Measurements from ENCODE around the gene NTM.
A peak's percentile ranks its signal among the peaks of the same experiment; 100 is the strongest.

Gene NTM

DNA sequence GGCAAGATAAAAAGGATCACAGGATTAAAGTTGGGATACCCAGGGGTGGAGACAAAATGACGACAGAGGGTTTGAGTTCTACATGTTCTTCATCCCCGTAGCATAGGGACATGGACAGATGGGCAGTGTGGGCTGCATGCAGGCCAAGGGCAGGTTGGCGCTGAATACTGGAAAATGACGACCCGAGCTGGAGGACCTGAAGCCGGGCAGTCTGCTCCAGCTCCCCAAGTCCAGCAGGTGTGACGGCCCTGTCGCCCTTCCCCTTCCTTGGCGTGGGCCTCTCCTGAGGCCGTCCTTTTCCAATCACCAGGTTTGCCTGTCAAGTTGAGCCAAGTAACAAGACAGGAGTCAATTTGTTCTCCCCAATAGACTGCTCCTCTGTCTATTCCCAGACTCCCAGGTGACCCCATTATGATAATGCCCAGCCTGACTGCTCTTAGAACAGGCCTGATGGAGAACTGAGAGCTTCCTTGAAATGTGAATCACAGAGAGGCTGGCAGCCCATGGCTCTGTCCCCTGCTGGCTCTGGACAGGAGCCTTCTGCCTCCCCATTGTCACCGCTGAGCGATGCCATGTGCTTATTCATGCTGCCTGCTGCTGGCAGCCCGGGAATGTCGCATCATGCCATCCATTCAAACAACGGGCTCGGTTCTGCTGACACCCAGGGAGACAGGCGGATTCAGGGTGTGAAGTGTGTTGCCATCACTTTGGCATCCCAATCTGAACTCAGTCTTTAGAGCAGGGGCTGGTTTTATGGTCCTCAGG, 392.1 kb downstream of the NTM start:
- H3K4me3 Mint-ChIP-seq, result no peak overlapping the region
- H3K27ac Mint-ChIP-seq, result no peak overlapping the region
- no peaks in the 10 kb centered on the region for H3K36me3 Mint-ChIP-seq
- no peaks in the 10 kb centered on the region for H3K4me1 Mint-ChIP-seq
- ATAC-seq (no peak), DNase-seq (ENCODE audit: low spot score in 2 of 2) (no peak)
- H3K9me3 Mint-ChIP-seq, result peaks cover 5% of the 10 kb centered on the region

DNA sequence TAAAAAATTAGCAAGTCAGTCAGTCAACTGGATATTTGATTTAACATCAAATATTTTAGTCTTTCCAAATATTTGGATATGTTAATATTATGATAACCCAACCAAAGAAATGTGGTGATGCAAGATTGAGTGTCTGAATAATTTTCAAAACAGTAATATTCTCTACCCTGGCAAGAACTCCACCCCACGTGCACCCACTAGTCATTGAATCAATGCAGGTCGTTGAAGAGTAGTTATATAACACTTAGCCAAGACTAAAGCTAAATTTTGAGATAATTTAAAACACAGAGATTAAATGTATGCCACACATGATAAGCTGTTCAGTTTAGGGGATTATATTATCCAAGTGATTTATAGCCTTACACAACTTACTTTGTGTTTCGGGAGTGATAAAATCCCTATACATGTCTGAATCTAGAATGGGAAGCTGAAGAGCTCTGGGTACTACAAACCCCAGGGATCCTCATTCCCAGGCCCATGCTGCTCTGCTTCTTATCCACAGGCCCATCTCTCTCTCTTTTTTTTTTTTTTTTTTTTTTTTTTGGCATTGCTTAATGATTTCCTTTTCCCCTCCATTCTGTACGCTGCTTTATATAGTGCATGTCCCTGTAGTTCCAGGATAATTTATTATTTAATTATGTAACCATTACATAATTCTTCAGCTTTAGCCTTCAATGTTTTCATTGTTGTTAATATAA, 392.9 kb downstream of the NTM start:
- no peak for DNase-seq (ENCODE audit: low spot score in 2 of 2)
- Mint-ChIP-seq H3K9me3 (peaks cover 5% of the 10 kb centered on the region), H3K36me3 (no peaks in the 10 kb centered on the region), H3K4me1 (no peaks in the 10 kb centered on the region), H3K4me3 (no peak overlapping the region), H3K27ac (no peak overlapping the region)
- no peak for ATAC-seq

DNA sequence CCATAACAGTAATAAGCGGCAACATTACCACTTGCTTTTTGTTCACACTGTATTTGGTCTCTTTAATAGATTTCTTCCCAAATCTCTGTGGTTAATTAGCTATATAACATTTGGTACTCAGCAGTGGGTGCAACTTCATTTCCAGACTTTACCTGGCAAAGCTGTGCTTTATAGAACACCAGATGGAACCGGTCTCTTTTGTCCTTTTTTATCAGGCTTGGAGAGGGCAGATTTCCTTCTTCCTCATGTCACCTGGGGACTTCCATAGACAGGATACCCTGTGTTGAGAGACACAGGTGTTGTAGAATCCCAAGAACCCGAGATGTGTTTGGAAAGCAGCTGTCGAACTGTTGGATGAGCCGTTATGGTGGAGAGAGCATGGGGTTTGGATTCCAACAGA, 393.7 kb downstream of the NTM start:
- DNase-seq (ENCODE audit: low spot score in 2 of 2), result no peak
- Mint-ChIP-seq H3K36me3 (no peaks in the 10 kb centered on the region), H3K4me3 (no peak overlapping the region), H3K27ac (no peak overlapping the region), H3K4me1 (no peaks in the 10 kb centered on the region), H3K9me3 (peaks cover 5% of the 10 kb centered on the region)
- ATAC-seq, result no peak

DNA sequence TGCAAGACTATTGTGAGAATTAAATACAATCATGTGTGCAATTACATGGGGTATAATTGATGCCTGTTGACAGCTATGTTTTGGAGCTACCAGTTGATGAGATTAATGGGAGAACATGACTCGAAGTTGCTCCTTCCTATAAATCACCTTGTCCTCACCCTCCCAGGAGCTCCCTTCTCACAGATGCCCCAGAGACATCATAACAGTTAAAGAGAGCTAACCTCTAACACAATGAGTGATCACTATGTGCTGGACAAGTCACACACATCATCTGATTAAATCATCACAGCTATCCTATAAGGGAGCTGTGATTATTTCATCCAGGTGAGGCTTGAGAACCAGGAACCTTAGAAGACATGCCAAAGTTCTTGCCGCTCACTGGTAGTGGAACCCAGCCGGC, 394.2 kb downstream of the NTM start:
- H3K36me3 Mint-ChIP-seq, result no peaks in the 10 kb centered on the region
- DNase-seq (ENCODE audit: low spot score in 2 of 2) (no peak), ATAC-seq (no peak)
- no peak overlapping the region for H3K27ac Mint-ChIP-seq
- H3K4me1 Mint-ChIP-seq, result no peaks in the 10 kb centered on the region
- no peak overlapping the region for H3K4me3 Mint-ChIP-seq
- H3K9me3 Mint-ChIP-seq, result peaks cover 5% of the 10 kb centered on the region

DNA sequence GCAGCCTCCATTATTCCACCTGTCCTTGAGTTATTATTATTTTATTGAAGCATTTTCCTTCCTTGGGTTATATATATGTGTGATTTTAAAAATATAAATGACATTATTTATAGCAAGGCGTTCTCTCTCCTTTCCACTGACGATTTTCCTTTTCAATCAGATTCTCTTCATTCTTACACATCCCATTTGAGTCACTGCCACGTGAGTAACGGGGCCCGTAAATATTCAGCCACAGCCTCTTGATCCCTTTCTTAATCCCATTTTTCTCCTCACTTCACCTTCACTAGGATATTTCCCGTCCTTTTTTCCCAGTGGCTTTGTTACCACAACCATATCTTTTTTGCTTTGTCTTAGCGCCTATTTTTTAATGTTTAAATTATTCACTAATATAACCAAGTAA, 396.2 kb downstream of the NTM start:
- no peak overlapping the region for H3K4me3 Mint-ChIP-seq
- no peak for DNase-seq (ENCODE audit: low spot score in 2 of 2)
- H3K4me1 Mint-ChIP-seq, result no peaks in the 10 kb centered on the region
- peaks cover 8% of the 10 kb centered on the region for H3K9me3 Mint-ChIP-seq
- no peak overlapping the region for H3K27ac Mint-ChIP-seq
- ATAC-seq, result no peak
- H3K36me3 Mint-ChIP-seq, result no peaks in the 10 kb centered on the region

DNA sequence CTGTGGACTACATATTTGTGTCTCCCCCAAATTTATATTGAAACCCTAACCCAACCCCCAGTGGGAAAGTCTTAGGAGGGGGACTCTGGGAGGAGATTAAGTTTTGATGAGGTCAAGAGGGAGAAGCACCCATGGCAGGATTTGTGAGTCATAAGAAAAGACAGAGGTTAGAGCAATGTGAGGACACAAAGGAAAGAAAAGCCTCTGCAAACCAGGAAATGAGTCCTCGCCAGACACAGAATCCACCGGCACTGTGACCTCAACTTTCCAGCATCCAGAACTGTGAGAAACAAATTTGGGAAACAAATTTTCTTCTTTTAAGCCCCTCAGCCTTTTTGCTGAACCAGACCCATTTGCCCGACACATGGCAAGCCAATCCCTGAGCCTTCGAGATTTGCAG, 397.0 kb downstream of the NTM start:
- no peak overlapping the region for H3K4me3 Mint-ChIP-seq
- H3K9me3 Mint-ChIP-seq, result peaks cover 8% of the 10 kb centered on the region
- H3K27ac Mint-ChIP-seq, result no peak overlapping the region
- no peaks in the 10 kb centered on the region for H3K36me3 Mint-ChIP-seq
- no peak for DNase-seq (ENCODE audit: low spot score in 2 of 2)
- no peak for ATAC-seq
- H3K4me1 Mint-ChIP-seq, result no peaks in the 10 kb centered on the region

DNA sequence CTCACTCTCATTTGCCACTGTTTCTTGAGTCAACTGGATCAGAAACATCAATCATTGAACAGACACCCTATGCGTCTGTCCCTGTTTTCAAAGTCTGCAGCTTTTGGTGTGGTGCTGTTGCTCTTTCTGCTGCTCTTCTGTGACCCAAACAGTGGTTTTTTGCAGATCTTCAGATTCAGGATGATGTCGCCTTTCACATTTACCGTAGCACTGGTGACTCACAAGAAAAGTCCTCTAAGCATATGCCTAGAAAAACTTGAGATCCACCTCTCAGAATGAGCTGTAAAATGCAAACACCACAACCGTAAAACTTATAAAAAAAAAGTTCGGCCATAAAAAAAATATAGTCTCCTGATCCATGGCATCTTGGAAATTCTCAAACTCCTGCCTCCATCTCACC, 400.4 kb downstream of the NTM start:
- ATAC-seq (no peak), DNase-seq (ENCODE audit: low spot score in 2 of 2) (no peak)
- Mint-ChIP-seq H3K27ac (no peak overlapping the region), H3K4me1 (no peaks in the 10 kb centered on the region), H3K4me3 (no peak overlapping the region), H3K36me3 (no peaks in the 10 kb centered on the region), H3K9me3 (peaks cover 6% of the 10 kb centered on the region)

DNA sequence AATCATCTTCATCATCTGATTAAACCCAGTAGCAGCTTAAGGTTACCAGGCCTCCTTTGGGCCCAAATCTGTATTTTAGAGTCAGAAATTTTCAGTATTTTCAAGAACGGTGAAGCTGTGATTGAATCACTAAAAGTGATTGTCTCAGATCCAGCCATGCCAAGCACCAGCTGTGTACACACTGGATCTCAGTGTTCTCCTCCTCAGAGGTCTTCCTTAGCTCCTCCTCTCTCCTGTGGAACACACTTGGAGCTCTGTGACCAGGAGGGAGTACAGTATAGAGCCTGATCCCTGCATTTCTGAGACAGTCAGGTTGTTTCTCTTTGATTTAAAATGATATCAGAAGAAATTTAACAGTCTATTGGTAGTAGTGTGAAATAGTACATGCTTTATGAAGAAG, 401.1 kb downstream of the NTM start:
- no peak overlapping the region for H3K27ac Mint-ChIP-seq
- no peak overlapping the region for H3K4me3 Mint-ChIP-seq
- H3K9me3 Mint-ChIP-seq, result peaks cover 6% of the 10 kb centered on the region
- H3K36me3 Mint-ChIP-seq, result no peaks in the 10 kb centered on the region
- no peaks in the 10 kb centered on the region for H3K4me1 Mint-ChIP-seq
- no peak for ATAC-seq
- DNase-seq (ENCODE audit: low spot score in 2 of 2), result no peak

DNA sequence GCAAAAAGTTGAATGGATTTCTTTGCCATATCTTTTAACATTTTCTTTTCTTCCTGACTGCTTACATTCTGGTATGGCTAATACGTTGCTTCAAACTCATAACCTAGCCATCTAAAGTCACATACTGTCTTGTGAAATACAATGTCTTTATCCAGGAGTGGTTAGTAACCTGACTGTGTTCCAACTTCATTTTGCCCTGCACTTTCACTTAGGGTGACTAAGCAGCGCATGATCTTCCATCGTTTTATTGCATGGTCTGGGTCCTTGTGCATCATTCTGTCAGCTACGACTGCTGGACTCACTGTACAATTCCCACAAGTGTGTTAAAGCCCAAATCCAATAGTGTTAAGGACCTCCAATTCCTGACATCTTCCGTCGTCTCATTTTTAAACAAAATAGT, 403.2 kb downstream of the NTM start:
- Mint-ChIP-seq H3K27ac (no peak overlapping the region), H3K4me3 (no peak overlapping the region), H3K36me3 (no peaks in the 10 kb centered on the region), H3K9me3 (peaks cover 6% of the 10 kb centered on the region), H3K4me1 (no peaks in the 10 kb centered on the region)
- no peak for DNase-seq (ENCODE audit: low spot score in 2 of 2)
- ATAC-seq, result no peak

DNA sequence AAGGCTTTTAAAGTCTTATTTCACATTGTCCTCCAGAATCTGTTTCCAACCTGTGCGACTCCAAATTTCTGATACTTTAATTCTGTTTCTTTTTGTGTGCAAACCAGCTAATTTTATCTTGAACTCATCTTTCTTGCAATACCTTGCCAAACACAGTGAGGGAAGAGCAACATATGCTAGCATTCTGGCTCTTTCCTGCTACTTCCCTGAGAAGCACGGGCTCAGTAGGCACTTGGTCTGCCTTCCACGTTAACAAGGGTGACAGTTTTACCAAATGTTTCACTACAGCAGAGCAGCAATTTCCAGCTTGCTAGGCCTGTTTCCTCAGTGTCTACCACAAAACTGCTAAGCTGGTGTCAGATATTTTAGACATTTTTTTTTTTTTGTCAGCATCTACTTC, 405.8 kb downstream of the NTM start:
- DNase-seq (ENCODE audit: low spot score in 2 of 2), result no peak
- no peak for ATAC-seq
- Mint-ChIP-seq H3K9me3 (peaks cover 4% of the 10 kb centered on the region), H3K36me3 (no peaks in the 10 kb centered on the region), H3K27ac (no peak overlapping the region), H3K4me1 (no peaks in the 10 kb centered on the region), H3K4me3 (no peak overlapping the region)

DNA sequence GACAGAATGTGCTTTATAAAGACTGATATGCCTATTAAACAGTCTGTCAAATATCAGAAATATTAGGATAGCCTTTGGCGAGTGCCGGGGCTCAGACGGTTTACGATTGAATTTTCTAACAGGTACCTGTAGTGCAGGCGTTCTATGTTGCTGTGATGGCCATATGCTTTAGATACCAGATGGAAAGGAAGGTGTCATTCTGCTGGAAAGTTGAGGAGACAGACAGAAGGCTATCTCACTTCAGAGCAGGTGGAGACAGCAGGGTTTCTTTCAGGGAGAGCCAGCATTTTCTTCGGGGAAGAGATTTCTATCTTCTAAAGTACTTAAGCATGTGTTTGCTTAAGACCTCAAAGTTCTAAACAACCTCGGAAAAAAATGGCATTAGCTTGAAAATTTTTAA, 415.4 kb downstream of the NTM start:
- Mint-ChIP-seq H3K27ac (no peak overlapping the region), H3K9me3 (peaks cover 12% of the 10 kb centered on the region), H3K4me1 (no peaks in the 10 kb centered on the region), H3K4me3 (no peak overlapping the region), H3K36me3 (no peaks in the 10 kb centered on the region)
- no peak for DNase-seq (ENCODE audit: low spot score in 2 of 2)
- ATAC-seq, result no peak

DNA sequence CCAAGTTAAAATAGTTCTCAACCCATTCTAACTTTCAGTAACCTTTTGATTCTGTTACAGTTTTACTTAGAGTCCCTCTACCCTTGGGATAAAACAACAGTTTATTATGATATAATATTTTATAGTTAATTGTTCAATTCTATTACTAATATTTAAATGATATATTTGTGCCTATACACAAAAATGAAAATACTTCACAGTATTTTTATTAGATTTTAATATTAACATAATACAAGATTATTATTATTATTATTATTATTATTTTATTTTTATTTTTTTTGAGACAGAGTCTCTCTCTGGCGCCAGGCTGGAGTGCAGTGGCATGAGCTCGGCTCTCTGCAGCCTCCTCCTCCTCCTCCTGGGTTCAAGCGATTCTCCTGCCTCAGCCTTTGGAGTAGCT, 416.7 kb downstream of the NTM start:
- H3K36me3 Mint-ChIP-seq, result no peaks in the 10 kb centered on the region
- no peak for ATAC-seq
- H3K4me1 Mint-ChIP-seq, result no peaks in the 10 kb centered on the region

DNA sequence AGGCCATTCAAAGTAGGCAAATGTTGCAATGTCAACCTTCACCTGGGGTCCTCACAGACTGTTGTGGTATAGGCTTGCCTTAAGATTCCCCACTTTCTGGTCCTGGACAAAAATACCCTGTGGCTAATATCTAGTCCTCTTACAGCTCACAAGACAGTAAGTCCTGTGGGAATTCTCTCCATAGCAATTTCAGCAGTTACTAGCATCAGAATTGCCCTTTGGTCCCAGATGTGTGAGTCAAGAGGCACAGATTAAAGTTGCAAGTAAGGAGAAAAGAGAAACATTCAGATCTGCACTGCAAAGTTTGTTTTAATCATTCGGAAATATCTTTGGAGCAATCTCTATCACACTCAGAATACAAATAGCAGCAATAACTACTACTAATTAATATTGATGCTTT, 420.2 kb downstream of the NTM start:
- Mint-ChIP-seq H3K9me3 (peaks cover 12% of the 10 kb centered on the region), H3K4me1 (no peaks in the 10 kb centered on the region), H3K36me3 (no peaks in the 10 kb centered on the region), H3K27ac (no peak overlapping the region), H3K4me3 (no peak overlapping the region)
- ATAC-seq, result no peak
- no peak for DNase-seq (ENCODE audit: low spot score in 2 of 2)

More for the DNA sequence above, 416.7 kb downstream of the NTM start:
- H3K27ac Mint-ChIP-seq, result no peak overlapping the region
- H3K4me3 Mint-ChIP-seq, result no peak overlapping the region
- no peak for DNase-seq (ENCODE audit: low spot score in 2 of 2)
- peaks cover 12% of the 10 kb centered on the region for H3K9me3 Mint-ChIP-seq

DNA sequence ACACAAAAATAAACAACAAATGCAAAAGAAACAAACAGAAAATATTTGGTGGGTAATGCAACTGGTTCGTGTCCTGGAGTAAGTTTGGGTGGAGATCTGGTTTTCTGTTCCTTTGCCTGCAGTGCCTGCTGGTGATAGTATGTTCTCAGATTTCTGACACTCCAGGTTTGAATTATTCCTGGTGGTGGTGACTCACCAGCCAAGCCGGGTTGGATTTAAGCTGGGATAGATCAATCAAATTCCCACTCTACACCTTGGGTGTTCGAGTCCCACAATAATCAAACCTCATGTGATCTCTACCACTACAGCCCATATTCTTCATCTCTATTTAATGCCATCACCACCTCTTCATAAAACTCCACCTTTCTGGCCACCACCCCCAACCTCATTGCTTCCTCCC, 421.8 kb downstream of the NTM start:
- Mint-ChIP-seq H3K27ac (no peak overlapping the region), H3K4me3 (no peak overlapping the region), H3K4me1 (no peaks in the 10 kb centered on the region), H3K36me3 (no peaks in the 10 kb centered on the region), H3K9me3 (peaks cover 19% of the 10 kb centered on the region)
- ATAC-seq (no peak), DNase-seq (ENCODE audit: low spot score in 2 of 2) (no peak)

DNA sequence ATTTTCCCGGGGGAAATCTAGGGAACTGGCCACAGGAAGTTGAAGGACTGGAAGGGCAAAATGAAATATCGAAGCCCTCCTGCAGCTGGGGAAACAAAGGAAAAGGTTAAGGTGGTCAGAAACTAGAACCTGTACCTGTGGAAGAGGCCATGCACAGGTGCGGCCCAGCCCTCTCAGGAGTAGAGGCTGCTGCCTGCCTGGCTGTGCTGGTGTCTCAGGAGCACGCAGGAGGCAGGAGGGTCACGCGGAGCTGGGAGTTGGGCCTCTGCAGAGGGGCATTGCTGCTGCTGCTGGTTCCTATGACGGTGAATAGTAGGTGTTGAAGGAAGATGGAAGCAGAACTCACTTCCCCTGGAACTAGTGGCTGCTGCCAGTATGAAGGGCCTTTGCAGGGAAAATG, 425.7 kb downstream of the NTM start:
- H3K27ac Mint-ChIP-seq, result no peak overlapping the region
- no peak for DNase-seq (ENCODE audit: low spot score in 2 of 2)
- ATAC-seq, result no peak
- peaks cover 9% of the 10 kb centered on the region for H3K9me3 Mint-ChIP-seq
- no peak overlapping the region for H3K4me3 Mint-ChIP-seq
- H3K4me1 Mint-ChIP-seq, result no peaks in the 10 kb centered on the region
- H3K36me3 Mint-ChIP-seq, result no peaks in the 10 kb centered on the region

DNA sequence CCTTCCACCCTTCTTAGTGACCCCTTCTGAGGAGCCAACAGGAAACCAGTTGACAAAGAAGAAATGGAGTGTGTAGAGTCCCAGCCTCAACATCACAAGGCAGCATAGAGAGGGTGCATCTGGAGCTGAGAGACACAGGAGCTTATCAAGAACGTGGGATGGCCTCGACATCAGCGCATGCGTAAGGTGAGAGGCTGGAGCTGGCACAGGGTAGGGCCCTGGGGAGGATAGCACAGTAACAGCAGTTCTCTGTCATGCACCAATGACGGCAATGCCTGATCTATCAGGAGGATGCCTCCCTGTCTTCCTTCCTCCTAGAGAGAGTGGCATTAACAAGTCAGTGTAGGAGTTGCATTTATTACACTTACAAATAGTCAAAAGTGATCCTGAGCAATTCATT, 426.1 kb downstream of the NTM start:
- peak; percentile 34 for ATAC-seq
- H3K9me3 Mint-ChIP-seq, result peaks cover 9% of the 10 kb centered on the region
- DNase-seq (ENCODE audit: low spot score in 2 of 2), result no peak
- no peaks in the 10 kb centered on the region for H3K4me1 Mint-ChIP-seq
- H3K27ac Mint-ChIP-seq, result no peak overlapping the region
- H3K4me3 Mint-ChIP-seq, result no peak overlapping the region
- H3K36me3 Mint-ChIP-seq, result no peaks in the 10 kb centered on the region

Data from stimulated activated effector memory CD8-positive, alpha-beta T cell treated with anti-CD3 and anti-CD28 coated beads, Interleukin-12 subunit alpha, Interleukin-12 subunit beta, amount 100 ng/mL, for 72 hours (primary cell).